HepG2 (cell line): ENCODE results near the gene MAP3K14. TPM values are rescaled to one million over a fixed set of nuclear protein-coding genes. Genes with fewer than 3 reads are reported as not detected.

ENCODE experiments used
- HDAC1 ChIP-seq: sonication (generic); formaldehyde crosslinking; IDR thresholded peaks from 2 replicates; pipeline ENCODE4 v1.5.1; 2020; ENCODE audit warnings: mild to moderate bottlenecking, missing genetic modification reagents
- HDAC2 ChIP-seq: sonication (generic); formaldehyde crosslinking; IDR thresholded peaks from 2 replicates; pipeline ENCODE4 v1.4.0; 2020; ENCODE audit warnings: missing genetic modification reagents
- JUND ChIP-seq: sonication (generic); formaldehyde crosslinking; IDR thresholded peaks from 2 replicates; pipeline ENCODE4 v1.8.0; 2022; ENCODE audit warnings: mild to moderate bottlenecking, missing genetic modification reagents
- KDM6A ChIP-seq: IDR thresholded peaks from 2 replicates; pipeline ENCODE4 v1.6.1; 2016; ENCODE audit warnings: low read depth
- MED13 ChIP-seq: sonication (generic); formaldehyde crosslinking; IDR thresholded peaks from 2 replicates; pipeline ENCODE4 v1.5.0; 2020; ENCODE audit warnings: missing genetic modification reagents
- MTA3 ChIP-seq: sonication (generic); formaldehyde crosslinking; IDR thresholded peaks from 2 replicates; pipeline ENCODE4 v1.4.0; 2020; ENCODE audit warnings: missing genetic modification reagents
- NR2C2 ChIP-seq: sonication (generic); formaldehyde crosslinking; IDR thresholded peaks from 2 replicates; pipeline ENCODE4 v1.4.0; 2020; ENCODE audit warnings: missing genetic modification reagents, mild to moderate bottlenecking, moderate library complexity, borderline replicate concordance
- NR2F1 ChIP-seq, 2 experiments: fragments of 450-650 bp in 1 of 2; formaldehyde crosslinking in 1 of 2; IDR thresholded peaks; 2 replicates each; pipeline versions ENCODE4 v1.5.0 to v1.6.1; 2016 to 2020; ENCODE audit warnings: mild to moderate bottlenecking in 1 of 2, missing compliant biosample characterization in 1 of 2, missing genetic modification reagents in 1 of 2, moderate library complexity in 1 of 2
- PHB2 ChIP-seq: fragments of 450-650 bp; IDR thresholded peaks from 2 replicates; pipeline ENCODE4 v1.6.1; 2018; ENCODE audit not compliant: partially characterized antibody
- SRF ChIP-seq: IDR thresholded peaks from 2 replicates; pipeline ENCODE4 v1.6.1; 2011; ENCODE audit warnings: mild to moderate bottlenecking, low read depth, low read length, moderate library complexity
- ZNF777 ChIP-seq: sonication (generic); formaldehyde crosslinking; IDR thresholded peaks from 2 replicates; pipeline ENCODE4 v1.4.0; 2020; ENCODE audit warnings: missing genetic modification reagents
- ZNF782 ChIP-seq: sonication (generic); formaldehyde crosslinking; IDR thresholded peaks from 2 replicates; pipeline ENCODE4 v1.4.0; 2020; ENCODE audit warnings: missing genetic modification reagents, mild to moderate bottlenecking, borderline replicate concordance
- ZSCAN31 ChIP-seq: sonication (generic); formaldehyde crosslinking; IDR thresholded peaks from 2 replicates; pipeline ENCODE4 v1.5.0; 2020; ENCODE audit warnings: low read depth, mild to moderate bottlenecking, missing genetic modification reagents
- polyA plus RNA-seq, 8 experiments: library from polyadenylated mRNA; depleted of rRNA in 3 of 8; stranded (reverse) in 7 of 8; unstranded in 1 of 8; fragments of >200 nt; fragmentation: Illumina TruSeq in 4 of 8; extraction: Trizol in 4 of 8; gene quantifications; 2 replicates each; pipeline versions ENCODE4 v1.2.1 to v1.2.3, GENCODE V29; 2011 to 2016; ENCODE audit warnings: low read depth in 4 of 8, missing spikeins in 1 of 8, mixed read lengths in 1 of 8; ENCODE audit not compliant: insufficient read depth in 1 of 8
- total RNA-seq, 5 experiments: library from RNA; depleted of rRNA; stranded (reverse); fragments of >200 nt; fragmentation: Illumina TruSeq; extraction: Trizol; gene quantifications; 2 replicates each; pipeline ENCODE4 v1.2.3, GENCODE V29; 2016; ENCODE audit warnings: low read depth in 1 of 5
- TF ChIP-seq, protein P1 (sequence below): sonication (generic); formaldehyde crosslinking; IDR thresholded peaks from 2 replicates; pipeline ENCODE4 v1.4.0; 2020; ENCODE audit warnings: mild to moderate bottlenecking, missing genetic modification reagents
- TF ChIP-seq, protein P2 (sequence below): sonication (generic); formaldehyde crosslinking; IDR thresholded peaks from 2 replicates; pipeline ENCODE4 v1.4.0; 2020; ENCODE audit warnings: missing genetic modification reagents
- TF ChIP-seq, protein P3 (sequence below): IDR thresholded peaks from 2 replicates; pipeline ENCODE4 v1.6.1; 2016; ENCODE audit warnings: low read depth, missing genetic modification reagents, missing compliant biosample characterization
- TF ChIP-seq, protein P4 (sequence below): fragments of 450-650 bp; IDR thresholded peaks from 2 replicates; pipeline ENCODE4 v1.6.1; 2017

MAP3K14 gene
- total and polyA plus RNA-seq, 2 of the 13 experiments (the other 11 are each of a cell fraction or from before 2014, with no cell fraction given) = 2.6 TPM

DNA sequence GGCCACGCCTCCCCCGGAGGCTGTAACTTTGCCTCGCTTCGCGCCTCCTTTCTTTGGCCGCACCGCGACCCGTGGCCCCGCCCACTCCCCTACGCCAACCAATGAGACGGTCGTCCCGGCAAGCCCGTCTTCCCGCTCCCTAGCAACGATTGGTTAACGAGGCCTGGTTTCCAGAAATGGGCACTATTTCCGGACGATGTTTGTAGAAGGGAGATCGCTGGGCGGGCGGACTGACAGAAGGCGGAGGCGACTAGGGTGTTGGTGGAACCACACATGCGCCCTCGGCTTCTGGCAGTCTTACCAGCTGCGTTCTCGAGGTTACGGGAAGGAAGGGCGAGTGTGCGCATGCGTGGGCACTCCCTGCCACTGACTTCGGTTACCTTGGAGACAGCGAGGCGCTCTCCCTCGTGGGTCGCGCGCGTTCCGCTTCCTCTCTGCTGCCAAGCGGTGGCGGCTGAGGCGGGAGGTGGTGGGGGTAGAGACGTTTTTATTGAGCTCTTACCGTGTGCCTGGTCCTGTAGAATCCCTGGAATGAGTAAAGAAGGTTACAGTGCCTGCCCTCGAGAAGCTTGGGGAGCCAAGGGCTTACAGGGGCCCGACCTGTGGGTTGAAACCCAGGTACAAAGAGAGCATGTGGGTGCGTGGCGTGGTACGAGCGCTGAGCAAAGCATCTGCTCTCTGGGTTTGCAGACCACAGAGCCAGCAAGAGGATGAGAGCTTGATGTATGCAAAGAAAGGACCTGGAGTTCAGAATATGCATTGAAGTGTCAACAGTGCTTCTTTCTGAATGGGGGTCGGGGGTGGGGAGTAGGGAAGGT is 500 bp upstream of the MAP3K14 start (continued):
- TF ChIP-seq, protein P1, sequence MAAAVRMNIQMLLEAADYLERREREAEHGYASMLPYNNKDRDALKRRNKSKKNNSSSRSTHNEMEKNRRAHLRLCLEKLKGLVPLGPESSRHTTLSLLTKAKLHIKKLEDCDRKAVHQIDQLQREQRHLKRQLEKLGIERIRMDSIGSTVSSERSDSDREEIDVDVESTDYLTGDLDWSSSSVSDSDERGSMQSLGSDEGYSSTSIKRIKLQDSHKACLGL (CRISPR knock-in tag) = peak; percentile 99; the same call in 1 of the 2 replicates
- peak; percentile 92 for TF ChIP-seq HDAC1
- no peak for TF ChIP-seq PHB2
- TF ChIP-seq ZNF777 (CRISPR knock-in tag) = no peak
- TF ChIP-seq, protein P2, sequence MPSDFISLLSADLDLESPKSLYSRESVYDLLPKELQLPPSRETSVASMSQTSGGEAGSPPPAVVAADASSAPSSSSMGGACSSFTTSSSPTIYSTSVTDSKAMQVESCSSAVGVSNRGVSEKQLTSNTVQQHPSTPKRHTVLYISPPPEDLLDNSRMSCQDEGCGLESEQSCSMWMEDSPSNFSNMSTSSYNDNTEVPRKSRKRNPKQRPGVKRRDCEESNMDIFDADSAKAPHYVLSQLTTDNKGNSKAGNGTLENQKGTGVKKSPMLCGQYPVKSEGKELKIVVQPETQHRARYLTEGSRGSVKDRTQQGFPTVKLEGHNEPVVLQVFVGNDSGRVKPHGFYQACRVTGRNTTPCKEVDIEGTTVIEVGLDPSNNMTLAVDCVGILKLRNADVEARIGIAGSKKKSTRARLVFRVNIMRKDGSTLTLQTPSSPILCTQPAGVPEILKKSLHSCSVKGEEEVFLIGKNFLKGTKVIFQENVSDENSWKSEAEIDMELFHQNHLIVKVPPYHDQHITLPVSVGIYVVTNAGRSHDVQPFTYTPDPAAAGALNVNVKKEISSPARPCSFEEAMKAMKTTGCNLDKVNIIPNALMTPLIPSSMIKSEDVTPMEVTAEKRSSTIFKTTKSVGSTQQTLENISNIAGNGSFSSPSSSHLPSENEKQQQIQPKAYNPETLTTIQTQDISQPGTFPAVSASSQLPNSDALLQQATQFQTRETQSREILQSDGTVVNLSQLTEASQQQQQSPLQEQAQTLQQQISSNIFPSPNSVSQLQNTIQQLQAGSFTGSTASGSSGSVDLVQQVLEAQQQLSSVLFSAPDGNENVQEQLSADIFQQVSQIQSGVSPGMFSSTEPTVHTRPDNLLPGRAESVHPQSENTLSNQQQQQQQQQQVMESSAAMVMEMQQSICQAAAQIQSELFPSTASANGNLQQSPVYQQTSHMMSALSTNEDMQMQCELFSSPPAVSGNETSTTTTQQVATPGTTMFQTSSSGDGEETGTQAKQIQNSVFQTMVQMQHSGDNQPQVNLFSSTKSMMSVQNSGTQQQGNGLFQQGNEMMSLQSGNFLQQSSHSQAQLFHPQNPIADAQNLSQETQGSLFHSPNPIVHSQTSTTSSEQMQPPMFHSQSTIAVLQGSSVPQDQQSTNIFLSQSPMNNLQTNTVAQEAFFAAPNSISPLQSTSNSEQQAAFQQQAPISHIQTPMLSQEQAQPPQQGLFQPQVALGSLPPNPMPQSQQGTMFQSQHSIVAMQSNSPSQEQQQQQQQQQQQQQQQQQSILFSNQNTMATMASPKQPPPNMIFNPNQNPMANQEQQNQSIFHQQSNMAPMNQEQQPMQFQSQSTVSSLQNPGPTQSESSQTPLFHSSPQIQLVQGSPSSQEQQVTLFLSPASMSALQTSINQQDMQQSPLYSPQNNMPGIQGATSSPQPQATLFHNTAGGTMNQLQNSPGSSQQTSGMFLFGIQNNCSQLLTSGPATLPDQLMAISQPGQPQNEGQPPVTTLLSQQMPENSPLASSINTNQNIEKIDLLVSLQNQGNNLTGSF (CRISPR knock-in tag) = no peak; the same call in 1 of the 2 replicates
- no peak for TF ChIP-seq MED13
- no peak for TF ChIP-seq MTA3
- TF ChIP-seq NR2C2 (CRISPR knock-in tag) = peak; percentile 31; the same call in 1 of the 2 replicates
- TF ChIP-seq JUND (CRISPR knock-in tag) = no peak
- TF ChIP-seq ZNF782 = no peak; the same call in 1 of the 2 replicates
- peak; percentile 49; the same call in 1 of the 2 replicates for TF ChIP-seq HDAC2 (CRISPR knock-in tag)
- TF ChIP-seq, protein P3, sequence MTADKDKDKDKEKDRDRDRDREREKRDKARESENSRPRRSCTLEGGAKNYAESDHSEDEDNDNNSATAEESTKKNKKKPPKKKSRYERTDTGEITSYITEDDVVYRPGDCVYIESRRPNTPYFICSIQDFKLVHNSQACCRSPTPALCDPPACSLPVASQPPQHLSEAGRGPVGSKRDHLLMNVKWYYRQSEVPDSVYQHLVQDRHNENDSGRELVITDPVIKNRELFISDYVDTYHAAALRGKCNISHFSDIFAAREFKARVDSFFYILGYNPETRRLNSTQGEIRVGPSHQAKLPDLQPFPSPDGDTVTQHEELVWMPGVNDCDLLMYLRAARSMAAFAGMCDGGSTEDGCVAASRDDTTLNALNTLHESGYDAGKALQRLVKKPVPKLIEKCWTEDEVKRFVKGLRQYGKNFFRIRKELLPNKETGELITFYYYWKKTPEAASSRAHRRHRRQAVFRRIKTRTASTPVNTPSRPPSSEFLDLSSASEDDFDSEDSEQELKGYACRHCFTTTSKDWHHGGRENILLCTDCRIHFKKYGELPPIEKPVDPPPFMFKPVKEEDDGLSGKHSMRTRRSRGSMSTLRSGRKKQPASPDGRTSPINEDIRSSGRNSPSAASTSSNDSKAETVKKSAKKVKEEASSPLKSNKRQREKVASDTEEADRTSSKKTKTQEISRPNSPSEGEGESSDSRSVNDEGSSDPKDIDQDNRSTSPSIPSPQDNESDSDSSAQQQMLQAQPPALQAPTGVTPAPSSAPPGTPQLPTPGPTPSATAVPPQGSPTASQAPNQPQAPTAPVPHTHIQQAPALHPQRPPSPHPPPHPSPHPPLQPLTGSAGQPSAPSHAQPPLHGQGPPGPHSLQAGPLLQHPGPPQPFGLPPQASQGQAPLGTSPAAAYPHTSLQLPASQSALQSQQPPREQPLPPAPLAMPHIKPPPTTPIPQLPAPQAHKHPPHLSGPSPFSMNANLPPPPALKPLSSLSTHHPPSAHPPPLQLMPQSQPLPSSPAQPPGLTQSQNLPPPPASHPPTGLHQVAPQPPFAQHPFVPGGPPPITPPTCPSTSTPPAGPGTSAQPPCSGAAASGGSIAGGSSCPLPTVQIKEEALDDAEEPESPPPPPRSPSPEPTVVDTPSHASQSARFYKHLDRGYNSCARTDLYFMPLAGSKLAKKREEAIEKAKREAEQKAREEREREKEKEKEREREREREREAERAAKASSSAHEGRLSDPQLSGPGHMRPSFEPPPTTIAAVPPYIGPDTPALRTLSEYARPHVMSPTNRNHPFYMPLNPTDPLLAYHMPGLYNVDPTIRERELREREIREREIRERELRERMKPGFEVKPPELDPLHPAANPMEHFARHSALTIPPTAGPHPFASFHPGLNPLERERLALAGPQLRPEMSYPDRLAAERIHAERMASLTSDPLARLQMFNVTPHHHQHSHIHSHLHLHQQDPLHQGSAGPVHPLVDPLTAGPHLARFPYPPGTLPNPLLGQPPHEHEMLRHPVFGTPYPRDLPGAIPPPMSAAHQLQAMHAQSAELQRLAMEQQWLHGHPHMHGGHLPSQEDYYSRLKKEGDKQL (CRISPR knock-in tag) = no peak
- TF ChIP-seq SRF = peak; percentile 100
- TF ChIP-seq NR2F1 (CRISPR knock-in tag; IDR thresholded peaks at IDR 0.05) = no peak
- TF ChIP-seq ZSCAN31 (CRISPR knock-in tag) = no peak; the same call in 1 of the 2 replicates
- TF ChIP-seq, protein P4, sequence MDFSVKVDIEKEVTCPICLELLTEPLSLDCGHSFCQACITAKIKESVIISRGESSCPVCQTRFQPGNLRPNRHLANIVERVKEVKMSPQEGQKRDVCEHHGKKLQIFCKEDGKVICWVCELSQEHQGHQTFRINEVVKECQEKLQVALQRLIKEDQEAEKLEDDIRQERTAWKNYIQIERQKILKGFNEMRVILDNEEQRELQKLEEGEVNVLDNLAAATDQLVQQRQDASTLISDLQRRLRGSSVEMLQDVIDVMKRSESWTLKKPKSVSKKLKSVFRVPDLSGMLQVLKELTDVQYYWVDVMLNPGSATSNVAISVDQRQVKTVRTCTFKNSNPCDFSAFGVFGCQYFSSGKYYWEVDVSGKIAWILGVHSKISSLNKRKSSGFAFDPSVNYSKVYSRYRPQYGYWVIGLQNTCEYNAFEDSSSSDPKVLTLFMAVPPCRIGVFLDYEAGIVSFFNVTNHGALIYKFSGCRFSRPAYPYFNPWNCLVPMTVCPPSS = no peak
- TF ChIP-seq KDM6A (CRISPR knock-in tag) = peak; percentile 16; the same call in 1 of the 2 replicates
